Breast epithelium (tissue), 4 donors: ENCODE data around the gene NAP1L4. TPM values are rescaled to one million over a fixed set of nuclear protein-coding genes. Genes with fewer than 3 reads are reported as not detected.
A peak's percentile ranks its signal among the peaks of the same experiment; 100 is the strongest.

Experiments used
- DNase-seq, 2 donors: peaks; one replicate each; pipeline ENCODE4 v3.0.0-alpha.2; 2019; ENCODE audit warnings: low spot score in 2 of 2
- H3K27ac ChIP-seq, 2 donors: fragments of 200-600 bp; sonication (generic) in 1 of 2; one replicate each; pipeline ENCODE4 v1.5.1; 2016 to 2019; ENCODE audit warnings: mild to moderate bottlenecking in 1 of 2
- H3K27me3 ChIP-seq, 2 donors: fragments of 200-600 bp; sonication (generic) in 1 of 2; one replicate each; pipeline versions ENCODE4 v1.5.1 to v1.6.0; 2017 to 2019; ENCODE audit warnings: control low read depth in 1 of 2, mild to moderate bottlenecking in 1 of 2
- H3K36me3 ChIP-seq: fragments of 200-600 bp; one replicate; pipeline ENCODE4 v1.5.1; 2019
- H3K4me1 ChIP-seq, 2 donors: fragments of 200-600 bp; sonication (generic); one replicate each; pipeline ENCODE4 v1.5.1; 2016 to 2019; ENCODE audit warnings: control low read depth in 1 of 2
- H3K4me3 ChIP-seq, 3 donors: fragments of 200-600 bp; sonication (generic); 1 replicate in 2 of 3; 2 replicates in 1 of 3; pipeline ENCODE4 v1.5.1; 2016 to 2019; ENCODE audit warnings: mild to moderate bottlenecking in 3 of 3, moderate library complexity in 2 of 3
- H3K9me3 ChIP-seq, 2 donors: fragments of 200-600 bp; sonication (generic) in 1 of 2; one replicate each; pipeline ENCODE4 v1.5.1; 2016 to 2019; ENCODE audit warnings: control low read depth in 1 of 2
- POLR2A ChIP-seq: fragments of 450-650 bp; IDR thresholded peaks from one replicate; pipeline ENCODE4 v1.6.1; 2016; ENCODE audit warnings: antibody characterized with exemption, mild to moderate bottlenecking, moderate library complexity
- POLR2AphosphoS5 ChIP-seq, 3 donors: sonication (generic); formaldehyde crosslinking; IDR thresholded peaks; one replicate each; pipeline ENCODE4 v1.6.1; 2017; ENCODE audit warnings: antibody characterized with exemption in 3 of 3
- intact Hi-C: fragments of 100-400 bp; cut with DNase I; formaldehyde crosslinking; loops from one replicate; pipeline ENCODE4 v1.15.1; 2023; ENCODE audit warnings: low total_unique reads
- total RNA-seq, 3 donors: library from RNA; depleted of rRNA; stranded (reverse); fragments of >200 nt; gene quantifications; one replicate each; pipeline ENCODE4 v1.1.0, GENCODE V29; 2016
- TF ChIP-seq, protein P1 (sequence below), 3 donors: fragments of 450-650 bp; IDR thresholded peaks; one replicate each; pipeline ENCODE4 v1.5.1; 2016 to 2017; ENCODE audit warnings: antibody characterized with exemption in 3 of 3, mild to moderate bottlenecking in 3 of 3, moderate library complexity in 3 of 3

Gene NAP1L4
- total RNA-seq, 3 donors from 2014 or later = 87.1 to 167 (median 98.3) TPM

DNA sequence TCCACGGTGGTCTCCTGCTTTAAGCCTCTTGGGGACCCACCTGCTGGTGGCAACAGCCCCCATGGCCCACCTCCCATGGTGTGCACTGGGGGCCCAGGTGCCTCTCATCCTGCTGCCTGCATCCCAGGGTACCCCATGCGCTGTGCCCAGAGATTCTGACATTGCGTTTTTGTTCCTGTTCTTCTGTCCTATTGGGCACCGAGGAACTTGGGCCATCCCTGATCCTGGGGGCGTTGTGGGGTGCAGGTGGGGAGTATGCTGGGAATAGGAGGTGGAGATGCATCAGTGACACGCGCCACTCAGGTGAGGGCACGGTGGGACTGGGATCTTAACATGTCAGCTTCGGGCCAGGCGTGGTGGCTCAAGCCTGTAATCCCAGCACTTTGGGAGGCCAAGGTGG lies 12.4 kb upstream of the NAP1L4 start:
- H3K4me1 ChIP-seq = peaks cover 2 to 42% of the 10 kb centered on the region in 2 donors
- intact Hi-C loops = no loop called here
- H3K27ac ChIP-seq = no peak overlapping the region
- no peaks in the 10 kb centered on the region for H3K36me3 ChIP-seq
- no peaks in the 10 kb centered on the region for H3K9me3 ChIP-seq
- H3K27me3 ChIP-seq = no peaks in the 10 kb centered on the region
- no peak overlapping the region for H3K4me3 ChIP-seq
- TF ChIP-seq, protein P1, sequence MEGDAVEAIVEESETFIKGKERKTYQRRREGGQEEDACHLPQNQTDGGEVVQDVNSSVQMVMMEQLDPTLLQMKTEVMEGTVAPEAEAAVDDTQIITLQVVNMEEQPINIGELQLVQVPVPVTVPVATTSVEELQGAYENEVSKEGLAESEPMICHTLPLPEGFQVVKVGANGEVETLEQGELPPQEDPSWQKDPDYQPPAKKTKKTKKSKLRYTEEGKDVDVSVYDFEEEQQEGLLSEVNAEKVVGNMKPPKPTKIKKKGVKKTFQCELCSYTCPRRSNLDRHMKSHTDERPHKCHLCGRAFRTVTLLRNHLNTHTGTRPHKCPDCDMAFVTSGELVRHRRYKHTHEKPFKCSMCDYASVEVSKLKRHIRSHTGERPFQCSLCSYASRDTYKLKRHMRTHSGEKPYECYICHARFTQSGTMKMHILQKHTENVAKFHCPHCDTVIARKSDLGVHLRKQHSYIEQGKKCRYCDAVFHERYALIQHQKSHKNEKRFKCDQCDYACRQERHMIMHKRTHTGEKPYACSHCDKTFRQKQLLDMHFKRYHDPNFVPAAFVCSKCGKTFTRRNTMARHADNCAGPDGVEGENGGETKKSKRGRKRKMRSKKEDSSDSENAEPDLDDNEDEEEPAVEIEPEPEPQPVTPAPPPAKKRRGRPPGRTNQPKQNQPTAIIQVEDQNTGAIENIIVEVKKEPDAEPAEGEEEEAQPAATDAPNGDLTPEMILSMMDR (IDR thresholded peaks at IDR 0.05) = no peak
- TF ChIP-seq POLR2AphosphoS5 (IDR thresholded peaks at IDR 0.05) = no peak
- no peak for TF ChIP-seq POLR2A
- DNase-seq = peak in 1 of 2 donors; percentile 40

DNA sequence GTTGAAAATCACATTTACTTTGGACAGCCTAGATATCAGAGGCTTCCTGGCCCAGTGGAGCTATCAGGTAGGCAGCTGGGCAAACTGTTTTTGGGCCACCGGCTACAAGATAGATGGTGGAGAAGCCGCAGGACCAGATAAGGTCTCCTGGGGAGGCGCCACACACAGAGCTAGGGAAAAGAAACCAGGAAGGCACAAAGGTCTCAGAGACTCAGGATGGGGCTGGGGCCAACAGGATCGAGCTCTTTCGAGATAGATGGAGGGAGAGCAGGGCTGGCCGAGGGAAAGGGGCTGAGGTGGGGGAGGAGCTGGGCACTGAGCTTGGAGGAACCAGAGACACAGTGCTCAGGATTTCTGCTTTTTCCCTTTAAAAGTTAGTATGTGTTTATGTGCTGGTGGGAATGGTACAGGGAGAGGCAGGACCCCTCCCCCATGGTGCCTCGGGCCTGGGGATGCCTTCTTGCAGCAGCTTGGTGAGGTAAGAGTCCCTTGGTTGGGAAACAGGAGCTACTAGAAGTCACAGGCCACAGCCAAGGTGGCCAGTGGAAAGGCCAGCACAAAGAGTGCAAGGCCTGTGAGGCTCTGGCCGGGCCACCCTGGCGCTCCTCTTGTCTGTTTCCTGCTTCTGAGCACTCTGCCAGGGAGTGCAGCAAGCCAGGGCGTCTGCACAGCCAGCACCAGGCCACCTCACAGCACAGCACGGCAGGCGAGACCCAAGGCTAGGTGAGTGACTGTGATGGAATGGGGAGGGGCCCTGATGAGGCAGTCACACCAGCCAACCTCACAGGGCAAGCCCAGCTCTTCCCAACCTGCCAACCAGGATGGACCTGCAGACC lies 11.5 kb upstream of the NAP1L4 start:
- Histone ChIP-seq H3K4me1 (peaks cover 2 to 43% of the 10 kb centered on the region in 2 donors), H3K27ac (peak overlapping the region; percentile 28 to 92)

DNA sequence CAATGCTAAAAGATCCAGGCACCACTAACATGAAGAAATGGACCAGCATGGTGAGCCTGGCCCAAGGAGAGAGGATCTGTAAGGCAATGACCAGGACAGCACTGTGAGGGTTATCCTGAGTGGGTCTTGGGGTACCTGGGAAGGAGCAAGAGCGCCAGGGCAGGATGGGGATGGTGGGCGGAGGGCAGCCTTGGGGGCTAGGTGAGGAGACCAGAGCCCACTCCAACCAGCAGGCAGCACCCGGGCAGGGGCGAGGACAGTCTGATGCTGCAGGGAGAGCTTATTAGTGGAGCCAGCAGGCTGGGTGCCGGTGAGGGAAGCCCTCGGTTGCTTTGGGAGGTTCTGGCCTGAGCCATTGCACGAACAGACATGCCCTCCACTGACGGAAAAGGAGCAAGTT lies 10.7 kb upstream of the NAP1L4 start:
- Histone ChIP-seq H3K27ac (peak overlapping the region; percentile 76 to 92), H3K9me3 (no peaks in the 10 kb centered on the region), H3K4me3 (no peak overlapping the region), H3K36me3 (no peaks in the 10 kb centered on the region), H3K4me1 (peaks cover 2 to 43% of the 10 kb centered on the region in 2 donors), H3K27me3 (no peaks in the 10 kb centered on the region)
- intact Hi-C loops = no loop called here
- TF ChIP-seq, protein P1 (IDR thresholded peaks at IDR 0.05) = no peak
- TF ChIP-seq POLR2A = no peak
- TF ChIP-seq POLR2AphosphoS5 (IDR thresholded peaks at IDR 0.05) = no peak
- no peak for DNase-seq

More for the DNA sequence above, 11.5 kb upstream of the NAP1L4 start:
- no peaks in the 10 kb centered on the region for H3K27me3 ChIP-seq
- TF ChIP-seq, protein P1 (IDR thresholded peaks at IDR 0.05) = no peak
- TF ChIP-seq POLR2A = no peak
- TF ChIP-seq POLR2AphosphoS5 (IDR thresholded peaks at IDR 0.05) = no peak
- H3K9me3 ChIP-seq = no peaks in the 10 kb centered on the region
- H3K36me3 ChIP-seq = no peaks in the 10 kb centered on the region
- DNase-seq = no peak
- no peak overlapping the region for H3K4me3 ChIP-seq
- intact Hi-C loops = no loop called here

DNA sequence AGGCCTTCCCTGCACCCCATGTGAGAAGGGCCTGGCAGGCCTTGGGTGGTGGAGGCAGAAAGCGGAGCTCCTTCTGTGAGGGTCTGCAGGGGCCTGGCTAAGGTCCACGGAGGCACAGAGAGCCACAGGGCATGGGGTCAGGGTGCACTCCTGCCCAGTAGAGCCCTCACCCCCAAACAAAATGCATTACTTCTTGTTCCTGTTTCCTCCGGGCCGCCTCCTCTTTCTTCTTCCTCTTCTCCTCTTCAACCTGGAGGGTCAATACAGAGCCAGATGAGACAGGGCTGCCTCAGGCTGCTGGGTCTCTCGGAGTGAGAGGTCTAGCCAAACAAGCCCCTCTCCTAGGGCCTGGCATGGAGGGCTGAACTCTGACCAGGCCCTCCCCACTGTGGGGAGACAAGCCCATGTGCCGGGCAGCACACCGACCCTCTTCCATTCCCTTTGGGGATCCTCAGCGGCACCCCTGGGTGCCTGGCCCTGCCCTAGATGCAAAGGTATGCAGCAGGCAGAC lies 10.3 kb upstream of the NAP1L4 start:
- intact Hi-C loops = no loop called here
- peak overlapping the region; percentile 76 to 92 for H3K27ac ChIP-seq

More for the DNA sequence above, 10.3 kb upstream of the NAP1L4 start:
- TF ChIP-seq POLR2AphosphoS5 (IDR thresholded peaks at IDR 0.05) = no peak
- TF ChIP-seq, protein P1 (IDR thresholded peaks at IDR 0.05) = no peak
- TF ChIP-seq POLR2A = no peak
- peaks cover 2 to 43% of the 10 kb centered on the region in 2 donors for H3K4me1 ChIP-seq
- no peak overlapping the region for H3K4me3 ChIP-seq
- H3K36me3 ChIP-seq = no peaks in the 10 kb centered on the region
- DNase-seq = peak in 1 of 2 donors; percentile 33
- no peaks in the 10 kb centered on the region for H3K9me3 ChIP-seq
- H3K27me3 ChIP-seq = no peaks in the 10 kb centered on the region
